ENCODE results near the gene MS4A3. TPM values are rescaled to one million over a fixed set of nuclear protein-coding genes. Genes with fewer than 3 reads are reported as not detected.

MS4A3 gene
- polyA plus RNA-seq, 3 donors: 0.26 TPM; not detected in 2

GRCh38 chr11:60084631-60085273 lies 28.3 kb downstream of the MS4A3 start:
- peaks cover 0 to 4% of the 10 kb centered on the region in 2 donors for H3K36me3 Mint-ChIP-seq
- DNase-seq: no peak
- peaks cover 0 to 2% (median 0%) of the 10 kb centered on the region in 3 donors for H3K27me3 Mint-ChIP-seq (ENCODE audit: low read depth in 3 of 3)
- H3K27ac ChIP-seq (ENCODE audit: low read depth in 1 of 2, low read length in 2 of 2): no peak overlapping the region
- no peak overlapping the region for H3K4me3 ChIP-seq (replicated peaks in 1 of 3; ENCODE audit: low read depth in 2 of 3, low read length in 3 of 3)
- no peaks in the 10 kb centered on the region for H3K27me3 ChIP-seq (ENCODE audit: control insufficient read depth in 2 of 2, insufficient read depth in 2 of 2, low read length in 2 of 2)
- no peak for TF ChIP-seq CTCF (IDR thresholded peaks at IDR 0.05)
- no peaks in the 10 kb centered on the region for H3K79me2 ChIP-seq (ENCODE audit: insufficient read depth, low read length)
- no peaks in the 10 kb centered on the region for H4K20me1 ChIP-seq (ENCODE audit: insufficient read depth, low read length)
- H3K4me1 Mint-ChIP-seq: peaks cover 12% of the 10 kb centered on the region
- WGBS (ENCODE audit: insufficient coverage): 100% methylated on average over 2 of the region's 3 CpGs
- H2AFZ ChIP-seq (ENCODE audit: insufficient read depth, low read depth, low read length, poor library complexity, severe bottlenecking): no peak overlapping the region
- no peak overlapping the region for H3K27ac Mint-ChIP-seq
- no peaks in the 10 kb centered on the region for H3K36me3 ChIP-seq (replicated peaks in 1 of 2; ENCODE audit: control insufficient read depth in 1 of 2, insufficient read depth in 2 of 2, low read length in 2 of 2)
- no peak overlapping the region for H3K9ac ChIP-seq (ENCODE audit: insufficient read depth, low read length, poor library complexity, severe bottlenecking)
- H3K4me1 ChIP-seq (ENCODE audit: control insufficient read depth in 1 of 2, insufficient read depth in 2 of 2, low read length in 2 of 2): peaks cover 0 to 2% of the 10 kb centered on the region in 2 donors
- H3K9me3 Mint-ChIP-seq: peaks cover 3 to 14% (median 6%) of the 10 kb centered on the region in 7 donors
- no peak overlapping the region for H3K4me3 Mint-ChIP-seq
- H3K4me2 ChIP-seq (replicated peaks; ENCODE audit: extremely low read depth, low read length, poor library complexity, severe bottlenecking): no peak overlapping the region
- intact Hi-C loops (cut with micrococcal nuclease): no loop called here
- peaks cover 4 to 8% of the 10 kb centered on the region in 2 donors for H3K9me3 ChIP-seq (replicated peaks in 1 of 2; ENCODE audit: control insufficient read depth in 1 of 2, insufficient read depth in 1 of 2, low read length in 2 of 2)

DNA sequence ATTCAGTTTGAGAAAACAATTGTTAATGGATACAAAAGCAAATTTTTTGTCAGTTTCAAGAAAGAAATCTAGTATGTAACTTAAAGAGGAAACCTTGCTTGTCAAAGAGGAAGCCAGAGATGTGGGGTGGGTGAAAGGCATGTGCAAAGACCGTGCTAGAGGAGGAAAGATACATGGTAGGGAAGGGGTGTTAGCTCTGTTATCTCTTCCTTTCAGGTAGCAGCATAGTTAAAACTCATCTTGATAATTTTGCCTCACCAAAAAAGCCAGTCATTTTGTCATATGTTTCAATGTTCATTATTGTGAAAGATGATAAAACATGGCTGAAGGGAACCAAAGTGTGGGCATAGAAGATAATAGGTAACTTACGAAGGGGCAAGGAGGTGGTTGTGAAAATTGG lies 29.4 kb downstream of the MS4A3 start:
- Histone ChIP-seq H3K4me3 (replicated peaks in 1 of 3; ENCODE audit: low read depth in 2 of 3, low read length in 3 of 3) (no peak overlapping the region), H3K4me2 (replicated peaks; ENCODE audit: extremely low read depth, low read length, poor library complexity, severe bottlenecking) (no peak overlapping the region), H3K4me1 (ENCODE audit: control insufficient read depth in 1 of 2, insufficient read depth in 2 of 2, low read length in 2 of 2) (no peaks in the 10 kb centered on the region), H3K27ac (ENCODE audit: low read depth in 1 of 2, low read length in 2 of 2) (no peak overlapping the region), H2AFZ (ENCODE audit: insufficient read depth, low read depth, low read length, poor library complexity, severe bottlenecking) (peak overlapping the region; percentile 33), H3K9ac (ENCODE audit: insufficient read depth, low read length, poor library complexity, severe bottlenecking) (no peak overlapping the region), H3K27me3 (ENCODE audit: control insufficient read depth in 2 of 2, insufficient read depth in 2 of 2, low read length in 2 of 2) (no peaks in the 10 kb centered on the region), H3K36me3 (replicated peaks in 1 of 2; ENCODE audit: control insufficient read depth in 1 of 2, insufficient read depth in 2 of 2, low read length in 2 of 2) (no peaks in the 10 kb centered on the region), H3K79me2 (ENCODE audit: insufficient read depth, low read length) (no peaks in the 10 kb centered on the region), H4K20me1 (ENCODE audit: insufficient read depth, low read length) (no peaks in the 10 kb centered on the region), H3K9me3 (replicated peaks in 1 of 2; ENCODE audit: control insufficient read depth in 1 of 2, insufficient read depth in 1 of 2, low read length in 2 of 2) (peaks cover 0 to 2% of the 10 kb centered on the region in 2 donors)
- no peak for DNase-seq
- peaks cover 0 to 2% (median 0%) of the 10 kb centered on the region in 3 donors for H3K27me3 Mint-ChIP-seq (ENCODE audit: low read depth in 3 of 3)
- peak overlapping the region in 1 of 2 donors; percentile 59 for H3K4me3 Mint-ChIP-seq
- TF ChIP-seq CTCF (IDR thresholded peaks at IDR 0.05): no peak
- H3K27ac Mint-ChIP-seq: no peak overlapping the region
- peaks cover 0 to 6% (median 0%) of the 10 kb centered on the region in 7 donors for H3K9me3 Mint-ChIP-seq
- intact Hi-C loops (cut with micrococcal nuclease): no loop called here
- H3K4me1 Mint-ChIP-seq: peaks cover 7% of the 10 kb centered on the region
- WGBS (ENCODE audit: insufficient coverage): 0% methylated on average over 1 of the region's 2 CpGs
- no peaks in the 10 kb centered on the region for H3K36me3 Mint-ChIP-seq

Measured in CD14-positive monocyte (primary cell).